Astrocyte of the spinal cord (primary cell): ENCODE measurements around the gene SLAMF8.

Source experiments
- DNase-seq: peaks from one replicate; pipeline ENCODE4 v3.0.0; 2011; ENCODE audit warnings: low read depth, low spot score
- H3K4me3 ChIP-seq: 2 replicates; pipeline ENCODE4 v1.5.1; 2011; ENCODE audit warnings: low read depth, mild to moderate bottlenecking, low read length, moderate library complexity
- in situ Hi-C: cut with HindIII; loops from 2 replicates; pipeline ENCODE4 v1.10.0; 2017; ENCODE audit warnings: low sequenced_read_pairs
- TF ChIP-seq, protein P1 (sequence below): IDR thresholded peaks from 2 replicates; pipeline ENCODE4 v1.5.1; 2012; ENCODE audit warnings: low read depth, mild to moderate bottlenecking, low read length, inconsistent platforms

The SLAMF8 gene

GRCh38 chr1:159798893-159799292, 27.8 kb upstream of the SLAMF8 start:
- in situ Hi-C loops, result loop anchor here (25.0 kb wide), 1 partner anchor 88 kb away; no protein-coding TSS in a partner anchor
- peak; percentile 84 for DNase-seq
- H3K4me3 ChIP-seq, result no peak overlapping the region
- TF ChIP-seq, protein P1, sequence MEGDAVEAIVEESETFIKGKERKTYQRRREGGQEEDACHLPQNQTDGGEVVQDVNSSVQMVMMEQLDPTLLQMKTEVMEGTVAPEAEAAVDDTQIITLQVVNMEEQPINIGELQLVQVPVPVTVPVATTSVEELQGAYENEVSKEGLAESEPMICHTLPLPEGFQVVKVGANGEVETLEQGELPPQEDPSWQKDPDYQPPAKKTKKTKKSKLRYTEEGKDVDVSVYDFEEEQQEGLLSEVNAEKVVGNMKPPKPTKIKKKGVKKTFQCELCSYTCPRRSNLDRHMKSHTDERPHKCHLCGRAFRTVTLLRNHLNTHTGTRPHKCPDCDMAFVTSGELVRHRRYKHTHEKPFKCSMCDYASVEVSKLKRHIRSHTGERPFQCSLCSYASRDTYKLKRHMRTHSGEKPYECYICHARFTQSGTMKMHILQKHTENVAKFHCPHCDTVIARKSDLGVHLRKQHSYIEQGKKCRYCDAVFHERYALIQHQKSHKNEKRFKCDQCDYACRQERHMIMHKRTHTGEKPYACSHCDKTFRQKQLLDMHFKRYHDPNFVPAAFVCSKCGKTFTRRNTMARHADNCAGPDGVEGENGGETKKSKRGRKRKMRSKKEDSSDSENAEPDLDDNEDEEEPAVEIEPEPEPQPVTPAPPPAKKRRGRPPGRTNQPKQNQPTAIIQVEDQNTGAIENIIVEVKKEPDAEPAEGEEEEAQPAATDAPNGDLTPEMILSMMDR, result peak; percentile 71

GRCh38 chr1:159799446-159799985, 27.2 kb upstream of the SLAMF8 start:
- in situ Hi-C loops, result loop anchor here (25.0 kb wide), 1 partner anchor 88 kb away; no protein-coding TSS in a partner anchor
- H3K4me3 ChIP-seq, result no peak overlapping the region
- no peak for DNase-seq
- TF ChIP-seq, protein P1, result no peak

DNA sequence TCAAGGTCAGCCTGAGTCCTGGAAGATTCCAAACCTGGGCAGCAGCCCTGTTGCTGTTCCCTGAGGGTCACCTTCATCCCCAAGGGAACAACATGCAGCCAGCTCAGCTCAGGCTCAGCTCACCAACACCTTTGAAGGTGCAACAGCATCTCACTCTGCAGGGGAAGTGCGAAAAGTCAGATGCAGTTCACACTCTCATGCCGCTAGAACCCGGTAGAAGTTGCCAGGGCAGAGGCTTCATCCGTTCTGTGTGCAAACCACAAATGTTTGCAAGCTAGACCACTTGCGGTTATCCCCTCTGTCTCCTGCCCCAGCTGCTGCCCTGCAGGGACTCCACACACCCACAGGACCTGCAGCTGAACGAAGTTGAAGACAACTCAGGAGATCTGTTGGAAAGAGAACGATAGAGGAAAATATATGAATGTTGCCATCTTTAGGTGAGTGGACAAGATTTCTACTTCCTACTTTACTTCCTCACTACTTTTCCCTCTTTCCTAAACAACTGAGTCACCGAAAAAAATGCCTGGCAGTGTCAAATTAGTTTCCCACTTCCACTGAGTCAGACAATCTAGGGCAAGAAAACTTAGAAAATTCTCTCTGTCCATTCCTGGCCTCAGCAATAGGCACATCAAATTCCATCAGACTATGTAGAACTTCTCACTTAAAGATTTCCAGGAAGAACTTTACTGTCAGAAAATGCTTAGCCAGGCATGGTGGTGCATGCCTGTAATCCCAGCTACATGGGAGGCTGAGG, 26.3 kb upstream of the SLAMF8 start:
- TF ChIP-seq, protein P1, result no peak
- no peak overlapping the region for H3K4me3 ChIP-seq
- in situ Hi-C loops, result no loop called here
- DNase-seq, result no peak

GRCh38 chr1:159802111-159802510, 24.6 kb upstream of the SLAMF8 start, which contains the start of gene FCRL6:
TSS of gene FCRL6 (plus strand) at chr1:159802360. CDS start at chr1:159802425, 65 bp downstream.
- in situ Hi-C loops, result no loop called here
- H3K4me3 ChIP-seq, result no peak within 1 kb of the TSS
- TF ChIP-seq, protein P1, result no peak
- no peak for DNase-seq

DNA sequence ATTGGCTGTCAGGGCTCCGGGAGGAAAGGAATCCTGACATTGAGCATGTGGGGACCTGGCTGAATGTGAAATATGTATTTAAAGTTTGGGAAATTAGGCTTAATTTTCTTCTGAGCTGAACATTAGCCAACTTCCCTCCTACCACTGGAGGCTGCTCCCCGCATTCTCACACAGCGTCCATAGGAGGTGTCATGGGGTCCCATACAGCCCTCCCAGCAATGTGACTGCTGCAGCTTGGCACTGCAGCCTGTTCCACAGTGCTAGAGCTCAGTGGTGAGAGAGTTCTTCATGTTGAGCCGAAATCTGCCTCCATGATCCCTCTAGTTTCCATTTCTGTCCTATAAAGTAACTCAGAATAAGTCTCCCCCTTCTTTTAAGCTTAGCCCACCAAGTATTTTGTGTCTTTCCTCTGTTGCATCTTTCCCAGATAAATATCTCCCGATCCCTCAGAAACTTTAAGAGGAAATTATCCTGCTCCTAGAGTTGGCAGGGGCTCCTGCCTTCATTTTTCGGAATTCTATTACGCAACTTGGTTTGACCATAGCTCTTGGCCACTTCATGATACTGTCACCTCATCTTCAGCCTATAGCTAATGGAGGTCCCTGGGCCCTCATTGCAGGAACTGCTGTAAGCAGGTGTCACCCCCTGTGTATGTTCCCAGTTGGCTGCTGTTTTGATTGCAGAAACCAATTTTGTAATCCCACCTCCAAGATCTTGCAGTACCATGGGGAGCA, 22.6 kb upstream of the SLAMF8 start:
- in situ Hi-C loops, result no loop called here
- TF ChIP-seq, protein P1, result no peak
- no peak overlapping the region for H3K4me3 ChIP-seq
- DNase-seq, result no peak

- TF ChIP-seq, protein P1, result no peak
- DNase-seq, result no peak
These were observed 21.7 kb upstream of the SLAMF8 start for GRCh38 chr1:159804924-159805323.

More at GRCh38 chr1:159804924-159805323, 21.7 kb upstream of the SLAMF8 start:
- no peak overlapping the region for H3K4me3 ChIP-seq
- in situ Hi-C loops, result no loop called here
